Gastroesophageal sphincter (tissue), 3 donors: ENCODE measurements around the gene KREMEN1.

ENCODE experiments used
- CTCF ChIP-seq, 4 experiments: fragments of 200-600 bp in 2 of 4; fragments of 450-650 bp in 2 of 4; sonication (generic) in 1 of 4; IDR thresholded peaks; one replicate each; pipeline ENCODE4 v1.5.1; 2017 to 2019; ENCODE audit warnings: antibody characterized with exemption in 4 of 4, mild to moderate bottlenecking in 2 of 4, moderate library complexity in 2 of 4
- POLR2A ChIP-seq, 2 donors: fragments of 450-650 bp; IDR thresholded peaks; one replicate each; pipeline ENCODE4 v1.6.1; 2017; ENCODE audit warnings: antibody characterized with exemption in 2 of 2, mild to moderate bottlenecking in 2 of 2, moderate library complexity in 1 of 2

DNA sequence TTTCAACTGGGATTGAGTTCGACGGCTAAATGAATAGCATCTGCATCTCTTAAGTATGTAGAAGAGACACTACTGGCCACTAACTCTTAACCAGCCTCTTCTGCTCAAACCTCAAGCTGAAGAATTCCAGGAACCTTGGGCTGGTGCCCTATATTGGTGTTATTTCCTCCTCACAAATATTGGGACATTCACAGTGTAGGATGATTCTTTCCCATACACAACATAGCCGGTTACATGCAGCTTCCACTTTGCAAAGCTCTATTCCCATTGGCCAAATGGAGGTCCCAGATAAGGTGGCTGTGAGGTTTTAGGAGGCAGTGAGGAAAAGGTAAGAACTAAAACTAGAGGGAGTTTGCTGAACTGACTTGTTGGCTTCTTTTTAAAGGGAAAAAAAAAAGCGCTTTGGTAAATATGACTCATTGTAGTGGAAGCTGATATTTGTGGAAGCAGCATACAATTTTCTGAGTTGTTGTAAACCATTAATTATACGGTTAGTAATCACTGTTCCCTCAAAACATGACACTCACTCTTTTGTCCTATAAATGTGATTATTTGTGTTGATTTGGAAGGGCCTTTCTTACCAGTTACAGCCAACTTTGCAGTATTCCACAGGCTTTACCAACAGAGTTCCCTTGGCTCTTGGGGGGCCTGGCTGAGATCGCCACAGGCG, 28.8 kb upstream of the KREMEN1 start:
- TF ChIP-seq CTCF (IDR thresholded peaks at IDR 0.05) (no peak), POLR2A (IDR thresholded peaks at IDR 0.05) (no peak)
